ENCODE measurements around the gene SLC14A1. TPM values are rescaled to one million over a fixed set of nuclear protein-coding genes. Genes with fewer than 3 reads are reported as not detected.

Gene SLC14A1
- total RNA-seq, 1 donor from 2014 or later, result 0.36 TPM

DNA sequence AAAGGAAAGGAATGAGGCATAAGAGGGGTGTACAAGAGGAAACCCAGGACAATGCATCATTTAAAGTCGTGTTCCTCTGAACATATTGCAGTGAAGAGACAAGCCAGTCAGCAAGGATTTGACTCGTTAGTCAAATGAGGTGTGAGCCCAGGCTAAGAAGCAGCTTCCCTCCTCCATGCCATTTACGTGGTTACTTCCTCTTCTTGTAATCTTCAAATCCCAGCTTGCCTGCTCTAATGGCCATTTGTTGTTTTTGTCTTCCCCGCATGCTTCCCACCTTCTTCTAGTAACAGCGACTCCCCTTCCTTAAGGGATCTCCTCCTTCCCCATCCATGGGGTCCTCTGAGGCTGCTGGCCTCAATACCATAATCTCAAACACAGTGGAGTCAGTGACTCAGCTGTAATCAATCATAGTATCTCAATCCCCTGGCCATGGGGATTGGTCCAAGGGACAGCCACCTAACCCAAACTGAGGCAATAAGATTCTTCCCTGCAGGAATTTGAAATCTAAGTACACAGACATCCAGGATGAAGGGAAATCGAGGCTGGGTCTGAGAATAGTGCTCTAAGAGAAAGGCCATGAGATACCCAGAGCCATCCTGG, 37.6 kb downstream of the SLC14A1 start:
- Mint-ChIP-seq H3K27ac (ENCODE audit: unreplicated experiment) (peak overlapping the region; percentile 26), H3K27me3 (ENCODE audit: unreplicated experiment) (peaks cover 7% of the 10 kb centered on the region), H3K36me3 (ENCODE audit: low read depth, unreplicated experiment) (no peaks in the 10 kb centered on the region), H3K4me1 (ENCODE audit: unreplicated experiment) (peaks cover 24% of the 10 kb centered on the region), H3K9me3 (ENCODE audit: unreplicated experiment) (no peaks in the 10 kb centered on the region), H3K4me3 (ENCODE audit: unreplicated experiment) (no peak overlapping the region)
- DNase-seq (ENCODE audit: low spot score), result no peak
- no peak for TF ChIP-seq CTCF (IDR thresholded peaks at IDR 0.05; ENCODE audit: unreplicated experiment)

- Mint-ChIP-seq H3K27ac (ENCODE audit: unreplicated experiment) (no peak overlapping the region), H3K4me1 (ENCODE audit: unreplicated experiment) (peaks cover 24% of the 10 kb centered on the region), H3K9me3 (ENCODE audit: unreplicated experiment) (no peaks in the 10 kb centered on the region), H3K4me3 (ENCODE audit: unreplicated experiment) (no peak overlapping the region), H3K27me3 (ENCODE audit: unreplicated experiment) (peaks cover 7% of the 10 kb centered on the region), H3K36me3 (ENCODE audit: low read depth, unreplicated experiment) (no peaks in the 10 kb centered on the region)
- TF ChIP-seq CTCF (IDR thresholded peaks at IDR 0.05; ENCODE audit: unreplicated experiment), result no peak
- no peak for DNase-seq (ENCODE audit: low spot score)
Measured at GRCh38 chr18:45764000-45764686, 40.2 kb downstream of the SLC14A1 start.

- Mint-ChIP-seq H3K9me3 (ENCODE audit: unreplicated experiment) (no peaks in the 10 kb centered on the region), H3K36me3 (ENCODE audit: low read depth, unreplicated experiment) (peaks cover 6% of the 10 kb centered on the region), H3K27ac (ENCODE audit: unreplicated experiment) (no peak overlapping the region), H3K4me1 (ENCODE audit: unreplicated experiment) (peaks cover 15% of the 10 kb centered on the region), H3K27me3 (ENCODE audit: unreplicated experiment) (peaks cover 7% of the 10 kb centered on the region), H3K4me3 (ENCODE audit: unreplicated experiment) (no peak overlapping the region)
- TF ChIP-seq CTCF (IDR thresholded peaks at IDR 0.05; ENCODE audit: unreplicated experiment), result no peak
- DNase-seq (ENCODE audit: low spot score), result no peak
Measured at GRCh38 chr18:45765796-45766195, 41.8 kb downstream of the SLC14A1 start.

DNA sequence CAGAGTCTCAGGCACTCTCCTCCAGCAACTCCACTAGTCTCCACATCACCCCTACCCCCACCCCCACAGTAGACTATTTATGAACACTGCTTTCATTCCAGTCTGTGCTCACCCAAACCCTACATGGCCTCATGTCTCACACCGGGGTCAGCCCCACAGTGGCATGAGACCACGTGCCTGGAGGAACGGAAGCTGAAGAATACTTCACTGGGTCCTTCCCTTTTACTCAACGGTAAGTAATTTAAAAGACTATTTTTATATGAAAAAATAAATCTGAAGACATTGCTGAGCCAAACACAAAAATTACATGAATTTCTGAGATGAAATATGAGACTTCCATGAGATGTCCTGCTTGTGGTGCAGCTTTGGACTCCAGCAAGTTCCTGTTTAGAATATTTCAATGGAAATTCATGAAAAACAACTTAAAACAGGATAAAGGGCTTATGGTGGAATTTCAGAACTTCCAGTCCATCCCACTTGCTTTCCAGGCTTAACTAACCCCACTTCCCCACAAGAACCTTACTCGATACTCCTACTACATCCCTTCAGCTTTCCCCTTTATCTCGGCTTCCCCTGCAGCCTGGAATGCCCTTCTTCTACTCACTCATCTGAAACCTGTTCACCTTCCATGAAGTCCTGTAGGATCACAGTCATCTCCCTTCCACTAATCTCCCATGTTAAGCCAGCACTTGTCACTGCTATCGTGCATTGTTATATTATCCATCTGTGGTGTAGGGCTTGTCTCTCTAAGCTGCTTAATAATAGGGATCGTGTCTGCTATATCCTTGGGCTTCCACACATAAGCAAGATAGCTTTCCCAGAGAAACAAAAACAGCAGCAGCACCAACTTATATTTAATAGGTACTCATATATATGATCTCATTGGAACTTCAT, 47.9 kb downstream of the SLC14A1 start:
- no peak for DNase-seq (ENCODE audit: low spot score)
- peaks cover 6% of the 10 kb centered on the region for H3K36me3 Mint-ChIP-seq (ENCODE audit: low read depth, unreplicated experiment)
- H3K9me3 Mint-ChIP-seq (ENCODE audit: unreplicated experiment), result no peaks in the 10 kb centered on the region
- no peak overlapping the region for H3K4me3 Mint-ChIP-seq (ENCODE audit: unreplicated experiment)
- peaks cover 6% of the 10 kb centered on the region for H3K4me1 Mint-ChIP-seq (ENCODE audit: unreplicated experiment)
- H3K27ac Mint-ChIP-seq (ENCODE audit: unreplicated experiment), result no peak overlapping the region
- H3K27me3 Mint-ChIP-seq (ENCODE audit: unreplicated experiment), result no peaks in the 10 kb centered on the region
- TF ChIP-seq CTCF (IDR thresholded peaks at IDR 0.05; ENCODE audit: unreplicated experiment), result no peak
